Panc1 (cell line): ENCODE data around the gene RBL1.

ENCODE experiments used
- CTCF ChIP-seq: fragments of 450-650 bp; IDR thresholded peaks from 2 replicates; pipeline ENCODE4 v1.5.1; 2017; ENCODE audit warnings: mild to moderate bottlenecking
- POLR2AphosphoS5 ChIP-seq: IDR thresholded peaks from 2 replicates; pipeline ENCODE4 v1.6.1; 2012; ENCODE audit warnings: mild to moderate bottlenecking, low read depth, low read length, moderate library complexity
- REST ChIP-seq, 2 experiments: IDR thresholded peaks; 2 replicates each; pipeline ENCODE4 v1.6.1; 2011 to 2012; ENCODE audit warnings: low read depth in 2 of 2, control low read depth in 1 of 2, low read length in 1 of 2, mild to moderate bottlenecking in 1 of 2, moderate library complexity in 1 of 2; ENCODE audit not compliant: insufficient read depth in 1 of 2
- SIN3A ChIP-seq: IDR thresholded peaks from 2 replicates; pipeline ENCODE4 v1.6.1; 2012; ENCODE audit warnings: low read depth, mild to moderate bottlenecking, low read length, moderate library complexity, borderline replicate concordance; ENCODE audit not compliant: insufficient read depth
- TCF7L2 ChIP-seq: IDR thresholded peaks from 2 replicates; pipeline ENCODE4 v1.6.1; 2011; ENCODE audit warnings: mild to moderate bottlenecking, low read depth, low read length, inconsistent platforms

GRCh38 chr20:37137547-37137946 is 41.8 kb upstream of the RBL1 start:
- TF ChIP-seq CTCF (no peak), POLR2AphosphoS5 (no peak), SIN3A (no peak), REST (IDR thresholded peaks at IDR 0.05; ENCODE audit: insufficient read depth in 1 of 2, low read depth in 2 of 2, low read length in 1 of 2) (no peak), TCF7L2 (no peak)
